NCI-H1694 (cell line): Measurements from ENCODE around the gene PIP4K2A.

Experiments used
- DNase-seq: peaks from one replicate; lab custom pipeline; 2025; lab: John Stamatoyannopoulos, UW

The PIP4K2A gene

GRCh38 chr10:22638863-22639262 lies 75.5 kb downstream of the PIP4K2A start:
- no peak for DNase-seq

DNA sequence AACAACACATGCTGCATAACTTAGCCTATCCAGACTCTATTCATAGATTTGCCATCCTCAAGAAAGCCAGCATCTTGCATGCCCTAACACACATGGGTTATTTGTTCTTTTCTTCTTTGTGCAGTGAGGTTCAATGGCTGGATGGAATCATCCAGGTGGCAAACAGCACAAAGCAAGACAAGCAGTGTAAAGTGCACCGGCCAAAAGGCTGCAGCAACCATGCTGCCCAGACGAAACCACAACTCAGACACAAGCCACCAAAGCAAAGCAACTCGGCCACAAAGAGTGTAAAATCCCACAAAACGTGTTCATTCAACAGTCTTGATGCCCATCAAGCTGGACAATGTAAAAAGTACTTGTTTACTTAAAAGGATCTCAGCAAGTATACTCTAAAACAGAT lies 76.9 kb downstream of the PIP4K2A start:
- DNase-seq, result no peak

GRCh38 chr10:22635650-22636049 lies 78.7 kb downstream of the PIP4K2A start:
- DNase-seq, result no peak

DNA sequence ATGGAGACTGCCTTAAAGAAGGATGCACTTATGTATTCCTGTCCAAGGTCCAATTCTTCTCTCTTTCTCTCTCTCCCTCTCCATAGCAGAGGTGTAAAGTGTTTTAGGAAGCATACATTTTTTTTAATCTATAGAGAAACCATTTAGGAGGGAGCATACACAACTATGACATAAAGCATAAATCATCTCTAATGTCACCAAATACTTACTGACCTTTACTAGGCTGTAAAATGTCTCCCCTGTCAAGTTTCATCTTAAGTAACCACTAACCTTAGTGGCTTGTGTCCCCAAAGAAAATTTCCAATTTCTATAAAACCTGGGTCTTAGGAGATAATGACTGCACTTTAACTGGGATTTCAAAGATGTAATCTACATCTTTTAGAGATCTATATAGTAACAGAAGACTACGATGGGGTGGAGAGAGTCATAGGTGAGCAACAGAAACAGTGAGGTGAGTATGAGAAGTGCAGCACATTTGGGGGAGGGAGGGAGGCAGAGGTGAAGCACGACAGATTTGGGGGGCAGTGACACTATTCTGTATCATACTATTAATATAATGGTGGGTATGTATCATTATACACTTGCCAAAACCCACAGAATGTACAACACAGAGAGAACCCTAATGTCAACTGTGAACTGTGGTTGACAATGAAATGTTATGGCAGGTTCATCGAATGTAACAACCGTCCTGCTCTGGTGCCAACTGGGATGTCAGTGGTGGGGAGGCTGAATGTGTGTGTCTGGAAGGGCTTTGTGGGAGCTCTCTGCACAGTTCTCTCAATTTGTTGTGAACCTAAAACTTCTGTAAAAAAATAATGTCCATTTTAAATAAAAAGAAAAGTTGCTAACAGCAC lies 79.5 kb downstream of the PIP4K2A start:
- no peak for DNase-seq

GRCh38 chr10:22634093-22634492 lies 80.3 kb downstream of the PIP4K2A start:
- DNase-seq, result no peak

DNA sequence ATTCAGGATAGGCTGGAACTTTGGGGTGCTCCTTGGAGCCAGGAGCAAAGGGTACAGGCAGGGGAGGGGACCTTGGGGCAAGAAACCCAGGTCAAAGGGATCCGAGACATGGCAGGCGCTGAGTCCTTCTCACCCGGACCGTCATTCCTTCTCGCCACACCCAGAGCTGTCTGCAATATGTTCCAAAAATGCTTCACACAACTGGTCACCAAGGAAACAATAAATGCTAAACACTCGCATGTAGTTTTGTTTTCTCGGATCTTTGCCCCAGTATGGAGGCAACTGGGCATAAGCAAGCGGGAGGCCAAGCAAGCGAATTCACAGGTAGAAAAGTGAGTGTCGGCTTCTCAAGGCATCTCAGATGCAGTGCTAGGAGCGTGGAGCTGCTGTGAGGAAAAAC lies 80.8 kb downstream of the PIP4K2A start:
- no peak for DNase-seq

GRCh38 chr10:22633106-22633505 lies 81.3 kb downstream of the PIP4K2A start:
- no peak for DNase-seq

GRCh38 chr10:22631646-22632278 lies 82.6 kb downstream of the PIP4K2A start:
- no peak for DNase-seq

DNA sequence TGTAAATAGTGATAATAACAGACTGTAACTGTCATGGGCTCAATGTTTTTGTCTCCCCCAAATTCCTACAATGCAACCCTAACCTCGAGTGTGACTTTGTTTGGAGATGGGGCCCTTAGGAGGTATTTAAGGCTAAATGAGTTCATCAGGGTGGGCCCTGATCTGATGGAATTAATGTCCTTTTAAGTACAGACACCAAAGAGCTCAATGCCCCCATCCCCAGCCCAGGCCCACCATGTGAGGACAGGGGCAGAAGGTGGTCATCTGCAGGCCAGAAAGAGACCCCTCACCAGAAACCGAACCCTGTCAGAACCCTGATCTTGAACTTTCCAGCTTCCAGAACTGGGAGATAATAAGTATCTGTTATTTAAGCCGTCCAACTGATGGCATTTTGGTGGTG lies 83.2 kb downstream of the PIP4K2A start:
- DNase-seq, result no peak

GRCh38 chr10:22630234-22631174 lies 83.9 kb downstream of the PIP4K2A start:
- DNase-seq, result no peak

DNA sequence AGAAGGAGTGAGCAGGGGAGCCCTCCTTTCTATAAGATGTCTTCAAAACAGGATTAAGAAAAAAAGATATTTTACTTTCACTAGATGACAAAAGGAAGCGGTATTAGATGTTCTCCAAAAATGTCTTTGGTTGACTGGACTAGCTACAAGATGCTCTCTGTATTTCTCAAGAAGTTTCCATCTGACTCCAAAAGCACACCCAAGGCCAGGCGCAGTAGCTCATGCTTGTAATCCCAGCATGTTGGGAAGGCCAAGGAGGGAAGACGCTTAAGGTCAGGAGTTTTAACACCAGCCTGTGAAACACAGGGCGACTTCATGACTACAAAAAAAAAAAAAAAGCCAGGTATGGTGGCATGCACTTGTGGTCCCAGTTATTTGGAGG lies 84.5 kb downstream of the PIP4K2A start:
- DNase-seq, result no peak

GRCh38 chr10:22629126-22629525 lies 85.3 kb downstream of the PIP4K2A start:
- no peak for DNase-seq

DNA sequence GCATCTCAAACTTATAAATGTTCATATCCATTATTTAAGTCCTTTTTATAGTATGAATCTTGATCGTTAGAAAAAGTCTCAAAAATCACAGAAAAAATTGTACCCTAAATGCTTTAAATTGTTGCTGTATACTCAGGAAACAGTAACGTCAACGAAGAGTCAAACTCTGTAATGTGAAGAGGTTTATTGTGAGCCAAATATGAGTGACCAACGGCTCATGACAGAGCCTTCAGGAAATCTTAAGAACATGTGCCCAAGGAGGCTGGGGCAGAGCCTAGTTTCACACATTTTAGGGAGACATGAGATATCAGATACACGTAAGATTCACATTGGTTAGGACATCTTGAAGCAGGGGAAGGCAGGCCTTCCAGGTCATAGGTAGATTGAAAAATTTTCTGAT lies 86.1 kb downstream of the PIP4K2A start:
- DNase-seq, result no peak

DNA sequence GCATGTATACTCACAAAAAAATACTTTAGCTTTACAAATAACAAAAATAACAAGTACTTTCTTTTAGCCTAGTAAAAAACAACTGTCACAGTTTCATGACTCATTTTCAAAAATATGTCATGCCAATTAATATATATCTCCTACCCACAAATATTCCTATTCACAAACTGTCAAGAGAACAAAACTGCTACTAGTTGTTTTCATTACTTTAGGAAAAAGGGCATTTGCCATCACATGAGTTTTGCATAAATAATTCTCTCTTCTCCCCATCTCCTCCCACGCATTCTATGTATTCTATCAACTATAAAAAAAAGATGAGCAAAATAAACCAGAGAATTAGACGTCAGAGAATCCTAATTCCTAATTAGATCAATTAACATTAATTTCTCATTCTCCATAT lies 87.6 kb downstream of the PIP4K2A start:
- no peak for DNase-seq

DNA sequence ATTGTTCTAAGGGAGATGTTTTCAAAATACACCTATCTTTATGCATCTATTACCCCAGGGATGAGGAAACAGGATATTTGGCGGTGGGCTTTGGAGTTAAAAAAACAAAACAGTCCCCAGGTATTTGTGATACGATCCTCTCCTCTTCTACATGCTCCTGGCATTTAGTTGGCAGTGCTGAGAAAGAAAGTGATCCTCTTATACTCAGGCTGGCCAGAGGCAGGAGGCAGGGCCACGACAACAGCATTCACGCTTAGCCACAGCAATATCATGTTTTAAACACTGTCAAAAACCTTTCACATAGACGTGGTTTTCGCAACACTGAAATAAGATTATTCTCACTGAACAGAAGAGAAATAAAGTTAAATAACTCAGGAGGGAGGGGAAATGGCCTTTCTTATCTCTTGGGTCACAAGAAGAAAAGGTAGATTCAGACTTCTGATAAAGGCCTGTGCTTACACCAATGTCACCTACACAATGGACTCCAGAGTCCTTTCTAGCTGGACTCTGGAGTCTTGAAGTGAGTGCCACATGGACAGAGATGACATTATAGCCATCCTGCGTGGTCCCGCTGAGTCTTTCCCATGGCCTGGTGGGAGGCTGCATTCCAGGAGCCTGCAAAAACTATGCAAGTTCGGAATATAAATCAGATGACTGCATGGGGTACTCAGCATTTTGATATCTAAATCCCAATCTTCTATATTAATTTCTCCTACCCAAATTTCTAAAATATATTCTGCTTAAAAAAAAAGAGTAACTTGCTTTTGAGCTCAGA lies 88.7 kb downstream of the PIP4K2A start:
- DNase-seq, result no peak

GRCh38 chr10:22624287-22624738 lies 90.1 kb downstream of the PIP4K2A start:
- DNase-seq, result no peak

GRCh38 chr10:22623633-22624253 lies 90.6 kb downstream of the PIP4K2A start:
- DNase-seq, result no peak

DNA sequence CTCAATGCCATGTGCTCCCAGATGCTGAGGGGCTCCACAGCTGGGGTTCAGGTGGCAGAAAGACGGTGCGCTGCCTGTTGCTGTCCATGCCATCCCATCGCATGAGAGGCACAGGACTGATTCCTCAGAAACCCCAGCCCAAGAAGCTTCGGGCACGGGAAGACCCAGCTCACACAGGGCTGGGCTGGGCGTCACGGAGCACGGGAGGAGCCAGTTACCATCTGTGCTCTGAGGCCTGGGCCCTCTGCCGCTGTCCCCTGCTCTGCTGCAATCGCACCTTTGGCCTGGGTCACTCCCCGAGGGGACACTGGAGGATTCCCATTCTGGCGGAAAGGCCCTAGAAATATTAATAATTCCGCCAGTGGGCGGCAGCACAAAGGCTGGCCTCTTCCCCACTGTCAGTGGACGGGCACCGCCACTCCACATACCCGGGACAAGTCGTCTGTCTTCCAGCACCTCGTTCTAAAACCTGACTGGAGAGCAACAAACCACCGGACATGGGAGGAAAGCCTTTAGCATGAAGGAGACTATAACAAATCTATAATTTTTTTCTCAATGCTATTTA lies 92.1 kb downstream of the PIP4K2A start:
- no peak for DNase-seq

GRCh38 chr10:22621726-22622125 lies 92.7 kb downstream of the PIP4K2A start:
- no peak for DNase-seq

GRCh38 chr10:22620929-22621328 lies 93.4 kb downstream of the PIP4K2A start:
- DNase-seq, result no peak
